Spleen (tissue), 7 donors: ENCODE data around the gene TXNL4B.

ENCODE experiments used
- CTCF ChIP-seq, 11 experiments: fragments of 200-600 bp in 7 of 11; fragments of 450-650 bp in 4 of 11; sonication (generic) in 4 of 11; IDR thresholded peaks in 8 of 11; conservative IDR thresholded peaks in 3 of 11; 1 replicate in 7 of 11; 2 replicates in 4 of 11; pipeline versions ENCODE4 v1.4.0 to v1.8.0; 2016 to 2021; ENCODE audit warnings: antibody characterized with exemption in 11 of 11, inconsistent platforms in 4 of 11, mild to moderate bottlenecking in 1 of 11
- POLR2A ChIP-seq, 3 donors: fragments of 450-650 bp; IDR thresholded peaks; one replicate each; pipeline ENCODE4 v1.5.1; 2017; ENCODE audit warnings: antibody characterized with exemption in 3 of 3, mild to moderate bottlenecking in 1 of 3
- donor health status: DM: no; HTN: no; CAD: no; lungs with moderate emphysema.
- donor health status: DM: no; HTN: no; CAD: no.
- donor health status: DM: no; HTN: no; CAD: no.

- TF ChIP-seq CTCF (IDR thresholded peaks at IDR 0.05 in 8 of 11, conservative IDR thresholded peaks at IDR 0.05 in 3 of 11) (no peak), POLR2A (IDR thresholded peaks at IDR 0.05) (no peak)
These were observed 49.1 kb downstream of the TXNL4B start for GRCh38 chr16:72044296-72044695.
